Measurements from ENCODE around the gene STAT3. TPM values are rescaled to one million over a fixed set of nuclear protein-coding genes. Genes with fewer than 3 reads are reported as not detected.

The STAT3 gene
- total and polyA plus RNA-seq, 9 of the 15 experiments (the other 6 are each of a cell fraction or from before 2014, with no cell fraction given): 90.0 to 179 (median 114) TPM

DNA sequence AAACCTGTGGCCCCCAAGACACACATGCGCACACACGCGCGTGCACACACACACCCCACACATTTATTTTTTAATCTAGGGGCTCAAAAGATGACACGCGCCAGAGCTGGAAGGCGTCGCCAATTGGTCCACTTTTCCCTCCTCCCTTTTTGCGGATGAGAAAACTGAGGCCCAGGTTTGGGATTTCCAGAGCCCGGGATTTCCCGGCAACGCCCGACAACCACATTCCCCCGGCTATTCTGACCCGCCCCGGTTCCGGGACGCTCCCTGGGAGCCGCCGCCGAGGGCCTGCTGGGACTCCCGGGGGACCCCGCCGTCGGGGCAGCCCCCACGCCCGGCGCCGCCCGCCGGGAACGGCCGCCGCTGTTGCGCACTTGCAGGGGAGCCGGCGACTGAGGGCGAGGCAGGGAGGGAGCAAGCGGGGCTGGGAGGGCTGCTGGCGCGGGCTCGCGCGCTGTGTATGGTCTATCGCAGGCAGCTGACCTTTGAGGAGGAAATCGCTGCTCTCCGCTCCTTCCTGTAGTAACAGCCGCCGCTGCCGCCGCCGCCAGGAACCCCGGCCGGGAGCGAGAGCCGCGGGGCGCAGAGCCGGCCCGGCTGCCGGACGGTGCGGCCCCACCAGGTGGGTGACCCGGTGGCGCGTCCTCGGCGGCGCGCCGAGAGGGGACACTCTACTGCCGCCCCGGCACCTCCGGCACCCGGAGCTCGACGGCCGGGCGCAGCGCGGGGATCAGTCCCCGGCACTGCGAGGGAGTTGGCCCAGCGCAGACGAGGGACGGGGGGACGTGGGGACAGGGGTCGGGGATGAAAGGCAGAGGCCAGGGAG is 100.1 kb downstream of the STAT3 start, which contains the start of gene STAT5A (continued):
- TF ChIP-seq MBD1 (CRISPR knock-in tag; IDR thresholded peaks at IDR 0.05): no peak
- no peak for TF ChIP-seq MAFK (IDR thresholded peaks at IDR 0.05; ENCODE audit: low read length)
- no peak; the same call in 1 of the 2 replicates for TF ChIP-seq CTBP1 (IDR thresholded peaks at IDR 0.05; ENCODE audit: borderline replicate concordance)
- TF ChIP-seq NCOR1 (IDR thresholded peaks at IDR 0.05): no peak
- TF ChIP-seq RFX1 (IDR thresholded peaks at IDR 0.05): no peak
- TF ChIP-seq TRIM24 (IDR thresholded peaks at IDR 0.05): no peak
- TF ChIP-seq ZNF395 (CRISPR knock-in tag; IDR thresholded peaks at IDR 0.05): peak; percentile 15; the same call in 1 of the 2 replicates
- TF ChIP-seq CCNT2 (IDR thresholded peaks at IDR 0.05; ENCODE audit: borderline replicate concordance, extremely low read depth, insufficient read length, low read depth, low read length): peak; percentile 49
- TF ChIP-seq TCFL5 (CRISPR knock-in tag; conservative IDR thresholded peaks at IDR 0.05): no peak
- TF ChIP-seq FOXK2 (conservative IDR thresholded peaks at IDR 0.05 in 1 of 2, IDR thresholded peaks at IDR 0.05 in 1 of 2; ENCODE audit: low read depth in 2 of 2): no peak
- peak; percentile 5; the same call in 1 of the 2 replicates for TF ChIP-seq RB1 (IDR thresholded peaks at IDR 0.05; ENCODE audit: low read depth)
- TF ChIP-seq MGA (IDR thresholded peaks at IDR 0.05): no peak
- TF ChIP-seq SMARCA5 (IDR thresholded peaks at IDR 0.05): no peak
- no peak for TF ChIP-seq TFAM (CRISPR knock-in tag; conservative IDR thresholded peaks at IDR 0.05)
